Naive B cell (primary cell): ENCODE data around the gene CDH1. TPM values are rescaled to one million over a fixed set of nuclear protein-coding genes. Genes with fewer than 3 reads are reported as not detected.

Experiments used
- ATAC-seq, 2 donors: fragments of 150-1000 bp; cut with Tn5 transposase; 2 replicates each; pipeline ENCODE4 v1.10.0; 2021; ENCODE audit warnings: low read depth in 2 of 2, mild to moderate bottlenecking in 2 of 2, moderate library complexity in 2 of 2
- DNase-seq: peaks from one replicate; pipeline ENCODE4 v3.0.0; 2022
- H3K27ac Mint-ChIP-seq, 6 donors: one replicate each; pipeline ENCODE4 v1.8.0; 2020 to 2022; ENCODE audit warnings: mild to moderate bottlenecking in 6 of 6, mixed read lengths in 6 of 6, moderate library complexity in 5 of 6, inconsistent platforms in 2 of 6
- H3K27me3 Mint-ChIP-seq, 3 donors: one replicate each; pipeline ENCODE4 v1.8.0; 2021 to 2022; ENCODE audit warnings: mixed read lengths in 3 of 3, mild to moderate bottlenecking in 1 of 3
- H3K36me3 Mint-ChIP-seq, 2 donors: one replicate each; pipeline ENCODE4 v1.8.0; 2020 to 2022; ENCODE audit warnings: mixed read lengths in 2 of 2, inconsistent platforms in 1 of 2, mild to moderate bottlenecking in 1 of 2
- H3K4me1 Mint-ChIP-seq, 3 donors: one replicate each; pipeline ENCODE4 v1.8.0; 2020 to 2022; ENCODE audit warnings: mixed read lengths in 3 of 3, inconsistent platforms in 1 of 3, mild to moderate bottlenecking in 1 of 3, moderate library complexity in 1 of 3
- H3K4me3 Mint-ChIP-seq, 8 donors: one replicate each; pipeline ENCODE4 v1.8.0; 2020 to 2022; ENCODE audit warnings: mild to moderate bottlenecking in 8 of 8, mixed read lengths in 8 of 8, moderate library complexity in 8 of 8, inconsistent platforms in 2 of 8
- H3K9me3 Mint-ChIP-seq, 7 donors: one replicate each; pipeline ENCODE4 v1.8.0; 2020 to 2022; ENCODE audit warnings: mixed read lengths in 7 of 7, mild to moderate bottlenecking in 5 of 7, inconsistent platforms in 2 of 7, moderate library complexity in 1 of 7
- polyA plus RNA-seq, 6 donors: library from polyadenylated mRNA; unstranded; fragments of 300-500 nt; fragmentation: Illumina TruSeq; gene quantifications; one replicate each; pipeline ENCODE4 v1.2.3, GENCODE V29; 2021; ENCODE audit warnings: low read depth in 6 of 6

Gene CDH1
- polyA plus RNA-seq = not detected

- Mint-ChIP-seq H3K4me3 (peak within 1 kb of the TSS in 7 of 8 donors; percentile 42 to 78 (median 67)), H3K27me3 (peaks cover 34 to 55% (median 47%) of the 10 kb centered on the region in 3 donors), H3K9me3 (peaks cover 0 to 7% (median 0%) of the 10 kb centered on the region in 7 donors), H3K27ac (no peak within 1 kb of the TSS), H3K4me1 (peaks cover 22 to 32% (median 24%) of the 10 kb centered on the region in 3 donors), H3K36me3 (no peaks in the 10 kb centered on the region)
- DNase-seq = no peak
- ATAC-seq = peak; percentile 60 to 62
These were observed at the start of gene CDH1 for GRCh38 chr16:68737046-68737729. Gene CDH1 (plus strand): TSS chr16:68737292. CDS start chr16:68737416, 124 bp downstream.

- DNase-seq (no peak), ATAC-seq (no peak)
- Mint-ChIP-seq H3K4me3 (no peak overlapping the region), H3K4me1 (no peaks in the 10 kb centered on the region), H3K27ac (no peak overlapping the region), H3K9me3 (no peaks in the 10 kb centered on the region), H3K27me3 (peaks cover 0 to 3% (median 0%) of the 10 kb centered on the region in 3 donors), H3K36me3 (no peaks in the 10 kb centered on the region)
These were observed 47.2 kb upstream of the CDH1 start for GRCh38 chr16:68689921-68690320.

GRCh38 chr16:68695575-68695974 lies 41.5 kb upstream of the CDH1 start:
- H3K4me3 Mint-ChIP-seq = no peak overlapping the region

GRCh38 chr16:68696514-68696913 lies 40.6 kb upstream of the CDH1 start:
- no peak overlapping the region for H3K27ac Mint-ChIP-seq
- ATAC-seq (no peak), DNase-seq (no peak)
- no peaks in the 10 kb centered on the region for H3K36me3 Mint-ChIP-seq
- no peaks in the 10 kb centered on the region for H3K9me3 Mint-ChIP-seq
- peaks cover 0 to 4% (median 0%) of the 10 kb centered on the region in 3 donors for H3K27me3 Mint-ChIP-seq
- H3K4me3 Mint-ChIP-seq = no peak overlapping the region
- no peaks in the 10 kb centered on the region for H3K4me1 Mint-ChIP-seq

More at GRCh38 chr16:68695575-68695974, 41.5 kb upstream of the CDH1 start:
- Mint-ChIP-seq H3K4me1 (no peaks in the 10 kb centered on the region), H3K36me3 (no peaks in the 10 kb centered on the region), H3K27me3 (peaks cover 0 to 4% (median 0%) of the 10 kb centered on the region in 3 donors), H3K27ac (no peak overlapping the region), H3K9me3 (no peaks in the 10 kb centered on the region)
- ATAC-seq = no peak
- no peak for DNase-seq

- Mint-ChIP-seq H3K4me3 (no peak overlapping the region), H3K27me3 (peaks cover 0 to 4% (median 0%) of the 10 kb centered on the region in 3 donors), H3K4me1 (no peaks in the 10 kb centered on the region), H3K9me3 (no peaks in the 10 kb centered on the region), H3K27ac (no peak overlapping the region), H3K36me3 (no peaks in the 10 kb centered on the region)
- ATAC-seq = no peak
- no peak for DNase-seq
These were observed 39.0 kb upstream of the CDH1 start for GRCh38 chr16:68698091-68698490.

GRCh38 chr16:68700120-68700519 lies 37.0 kb upstream of the CDH1 start:
- Mint-ChIP-seq H3K4me1 (peaks cover 0 to 4% (median 0%) of the 10 kb centered on the region in 3 donors), H3K27me3 (peaks cover 0 to 10% (median 4%) of the 10 kb centered on the region in 3 donors), H3K4me3 (no peak overlapping the region), H3K36me3 (no peaks in the 10 kb centered on the region), H3K9me3 (no peaks in the 10 kb centered on the region), H3K27ac (no peak overlapping the region)
- no peak for DNase-seq
- no peak for ATAC-seq

GRCh38 chr16:68700831-68701230 lies 36.3 kb upstream of the CDH1 start:
- Mint-ChIP-seq H3K36me3 (no peaks in the 10 kb centered on the region), H3K27ac (no peak overlapping the region), H3K27me3 (peaks cover 0 to 10% (median 4%) of the 10 kb centered on the region in 3 donors), H3K4me1 (peaks cover 0 to 4% (median 0%) of the 10 kb centered on the region in 3 donors), H3K4me3 (no peak overlapping the region), H3K9me3 (no peaks in the 10 kb centered on the region)
- no peak for ATAC-seq
- DNase-seq = no peak

- no peak for ATAC-seq
- peaks cover 0 to 10% (median 9%) of the 10 kb centered on the region in 3 donors for H3K27me3 Mint-ChIP-seq
- DNase-seq = peak; percentile 14
- H3K27ac Mint-ChIP-seq = no peak overlapping the region
- H3K4me3 Mint-ChIP-seq = no peak overlapping the region
- no peaks in the 10 kb centered on the region for H3K9me3 Mint-ChIP-seq
- peaks cover 0 to 4% (median 0%) of the 10 kb centered on the region in 3 donors for H3K4me1 Mint-ChIP-seq
- H3K36me3 Mint-ChIP-seq = no peaks in the 10 kb centered on the region
These were observed 32.7 kb upstream of the CDH1 start for GRCh38 chr16:68704232-68704867.

- DNase-seq (no peak), ATAC-seq (no peak)
- peaks cover 10 to 15% (median 13%) of the 10 kb centered on the region in 3 donors for H3K4me1 Mint-ChIP-seq
- no peaks in the 10 kb centered on the region for H3K36me3 Mint-ChIP-seq
- H3K4me3 Mint-ChIP-seq = no peak overlapping the region
- peaks cover 0 to 28% (median 27%) of the 10 kb centered on the region in 3 donors for H3K27me3 Mint-ChIP-seq
- H3K27ac Mint-ChIP-seq = no peak overlapping the region
- peaks cover 0 to 2% (median 0%) of the 10 kb centered on the region in 7 donors for H3K9me3 Mint-ChIP-seq
These were observed 29.5 kb upstream of the CDH1 start for GRCh38 chr16:68707340-68708152.

- no peak for DNase-seq
- Mint-ChIP-seq H3K27me3 (peaks cover 9 to 40% (median 35%) of the 10 kb centered on the region in 3 donors), H3K36me3 (no peaks in the 10 kb centered on the region), H3K9me3 (peaks cover 0 to 2% (median 0%) of the 10 kb centered on the region in 7 donors), H3K27ac (no peak overlapping the region), H3K4me3 (no peak overlapping the region), H3K4me1 (peaks cover 8 to 15% (median 10%) of the 10 kb centered on the region in 3 donors)
- ATAC-seq = no peak
These were observed 26.9 kb upstream of the CDH1 start for GRCh38 chr16:68710211-68710610.

- Mint-ChIP-seq H3K4me3 (peak overlapping the region in 3 of 8 donors; percentile 19 to 57 (median 25)), H3K27me3 (peaks cover 9 to 40% (median 35%) of the 10 kb centered on the region in 3 donors), H3K9me3 (peaks cover 0 to 2% (median 0%) of the 10 kb centered on the region in 7 donors), H3K4me1 (peaks cover 8 to 15% (median 10%) of the 10 kb centered on the region in 3 donors), H3K36me3 (no peaks in the 10 kb centered on the region), H3K27ac (peak overlapping the region in 2 of 6 donors; percentile 20 to 91)
- DNase-seq (peak; percentile 5), ATAC-seq (peak; percentile 41 to 44)
These were observed 25.5 kb upstream of the CDH1 start for GRCh38 chr16:68711421-68712139.

- Mint-ChIP-seq H3K27me3 (peaks cover 9 to 40% (median 27%) of the 10 kb centered on the region in 3 donors), H3K4me3 (no peak overlapping the region), H3K4me1 (peaks cover 8 to 15% (median 10%) of the 10 kb centered on the region in 3 donors), H3K36me3 (no peaks in the 10 kb centered on the region), H3K9me3 (peaks cover 0 to 10% (median 0%) of the 10 kb centered on the region in 7 donors), H3K27ac (no peak overlapping the region)
- ATAC-seq = no peak
- no peak for DNase-seq
These were observed 23.7 kb upstream of the CDH1 start for GRCh38 chr16:68713361-68713760.
